ENCODE measurements around the gene THRB.

The THRB gene

GRCh38 chr3:24529210-24529609, 34.6 kb upstream of the THRB start:
- DNase-seq (ENCODE audit: extremely low read depth, low read depth), result no peak
- TF ChIP-seq, protein P1, sequence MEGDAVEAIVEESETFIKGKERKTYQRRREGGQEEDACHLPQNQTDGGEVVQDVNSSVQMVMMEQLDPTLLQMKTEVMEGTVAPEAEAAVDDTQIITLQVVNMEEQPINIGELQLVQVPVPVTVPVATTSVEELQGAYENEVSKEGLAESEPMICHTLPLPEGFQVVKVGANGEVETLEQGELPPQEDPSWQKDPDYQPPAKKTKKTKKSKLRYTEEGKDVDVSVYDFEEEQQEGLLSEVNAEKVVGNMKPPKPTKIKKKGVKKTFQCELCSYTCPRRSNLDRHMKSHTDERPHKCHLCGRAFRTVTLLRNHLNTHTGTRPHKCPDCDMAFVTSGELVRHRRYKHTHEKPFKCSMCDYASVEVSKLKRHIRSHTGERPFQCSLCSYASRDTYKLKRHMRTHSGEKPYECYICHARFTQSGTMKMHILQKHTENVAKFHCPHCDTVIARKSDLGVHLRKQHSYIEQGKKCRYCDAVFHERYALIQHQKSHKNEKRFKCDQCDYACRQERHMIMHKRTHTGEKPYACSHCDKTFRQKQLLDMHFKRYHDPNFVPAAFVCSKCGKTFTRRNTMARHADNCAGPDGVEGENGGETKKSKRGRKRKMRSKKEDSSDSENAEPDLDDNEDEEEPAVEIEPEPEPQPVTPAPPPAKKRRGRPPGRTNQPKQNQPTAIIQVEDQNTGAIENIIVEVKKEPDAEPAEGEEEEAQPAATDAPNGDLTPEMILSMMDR (IDR thresholded peaks at IDR 0.05; ENCODE audit: low read depth, low read length), result no peak

DNA sequence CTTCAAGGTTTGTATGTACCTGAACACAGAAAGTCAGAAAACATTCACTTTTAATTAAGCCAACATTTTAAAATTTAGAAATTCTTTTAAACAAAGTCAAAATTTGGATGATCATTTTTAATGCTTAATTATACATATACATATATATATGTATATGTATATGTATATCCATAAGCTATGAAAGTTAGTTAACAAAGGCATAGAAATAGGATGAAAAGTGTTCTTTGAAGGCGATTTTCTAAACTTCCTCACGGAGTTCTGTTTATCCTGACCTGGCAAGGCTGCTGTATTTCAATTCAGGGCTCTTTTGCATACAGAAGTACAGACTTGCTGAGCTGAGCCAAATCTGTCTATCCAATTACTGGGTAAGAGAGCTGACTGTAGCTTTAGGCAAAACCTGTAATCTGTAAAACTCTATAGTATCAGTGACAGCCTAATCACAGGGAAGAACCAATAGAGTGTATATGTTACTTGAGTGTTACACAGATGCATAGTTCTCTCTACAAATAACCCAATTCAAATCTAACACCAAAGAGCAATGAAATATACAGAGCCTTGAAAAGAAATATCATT, 32.1 kb upstream of the THRB start:
- TF ChIP-seq, protein P1 (IDR thresholded peaks at IDR 0.05; ENCODE audit: low read depth, low read length), result no peak
- no peak for DNase-seq (ENCODE audit: extremely low read depth, low read depth)

DNA sequence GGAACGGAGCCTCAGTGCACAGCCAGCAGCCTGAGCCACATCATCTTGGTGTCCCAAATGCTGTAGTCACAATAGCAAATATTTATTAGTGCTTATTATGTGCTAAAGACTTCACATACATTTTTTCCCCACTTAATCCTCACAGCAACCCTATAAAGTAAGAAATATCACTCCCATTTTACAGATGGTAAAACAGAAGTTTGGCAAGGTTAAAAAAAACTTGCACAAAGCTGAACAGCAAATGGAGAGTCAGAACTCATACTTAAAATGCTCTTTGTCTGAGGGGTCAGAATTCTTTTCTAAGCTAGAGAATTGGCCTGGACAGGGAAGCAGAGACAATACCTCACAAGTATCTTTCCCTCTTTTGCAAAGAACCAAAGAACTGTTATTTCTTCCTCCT, 30.9 kb upstream of the THRB start:
- DNase-seq (ENCODE audit: extremely low read depth, low read depth), result no peak
- TF ChIP-seq, protein P1 (IDR thresholded peaks at IDR 0.05; ENCODE audit: low read depth, low read length), result no peak

GRCh38 chr3:24525022-24525421, 30.4 kb upstream of the THRB start:
- DNase-seq (ENCODE audit: extremely low read depth, low read depth), result no peak
- TF ChIP-seq, protein P1 (IDR thresholded peaks at IDR 0.05; ENCODE audit: low read depth, low read length), result no peak

DNA sequence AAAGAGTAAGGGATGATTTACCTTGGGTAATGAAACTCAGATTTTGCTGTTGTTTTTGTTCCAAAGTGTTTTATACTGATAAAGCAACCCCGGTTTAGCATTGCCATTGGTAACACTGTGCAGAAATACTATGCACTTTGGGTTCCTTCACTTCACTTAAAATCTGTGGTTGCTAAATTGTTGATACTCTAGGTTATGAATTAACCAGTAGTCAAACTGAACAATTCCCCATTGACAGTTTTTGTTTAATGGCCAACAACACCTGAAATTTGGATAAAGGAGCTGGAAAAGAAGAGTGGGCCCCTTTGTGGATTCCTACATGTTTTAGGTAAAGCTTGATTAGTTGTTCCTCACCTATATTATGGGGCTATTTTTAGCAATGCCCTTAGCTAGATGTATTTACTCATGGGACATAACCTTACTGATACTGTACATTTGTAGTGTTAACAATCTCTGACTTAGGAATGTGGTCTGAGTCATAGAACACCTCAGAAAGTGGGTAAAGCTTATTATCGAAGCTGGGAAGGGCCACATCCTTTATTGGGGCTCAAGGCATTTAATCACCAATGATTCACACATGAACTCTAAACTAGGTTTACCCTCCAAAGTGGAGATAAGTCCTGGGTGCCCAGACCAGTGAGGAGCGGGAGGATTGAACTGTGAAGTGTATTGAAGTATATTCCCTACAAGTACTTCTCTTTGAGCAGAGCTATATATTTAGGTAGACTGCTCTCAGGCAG, 29.5 kb upstream of the THRB start:
- TF ChIP-seq, protein P1 (IDR thresholded peaks at IDR 0.05; ENCODE audit: low read depth, low read length), result no peak
- no peak for DNase-seq (ENCODE audit: extremely low read depth, low read depth)

DNA sequence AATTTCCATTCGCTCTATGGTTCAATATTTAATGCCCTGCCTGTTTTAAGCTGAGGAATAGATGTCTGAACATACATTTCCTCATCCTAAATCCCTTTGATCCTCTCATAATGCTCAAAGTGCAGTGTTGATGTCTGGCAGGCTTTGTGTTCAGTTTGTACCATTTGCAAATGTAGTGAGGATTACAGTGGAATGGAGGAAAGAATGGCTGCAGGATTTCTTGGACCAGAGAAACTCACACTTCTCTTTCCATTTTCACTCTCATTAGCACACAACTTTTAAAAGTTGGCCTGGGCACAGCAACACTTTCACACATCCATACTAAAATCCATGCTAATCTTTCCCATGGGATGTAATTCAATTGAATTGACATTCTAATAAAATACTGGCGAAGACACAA, 28.6 kb upstream of the THRB start:
- TF ChIP-seq, protein P1 (IDR thresholded peaks at IDR 0.05; ENCODE audit: low read depth, low read length), result no peak

GRCh38 chr3:24522146-24522579, 27.5 kb upstream of the THRB start:
- TF ChIP-seq, protein P1 (IDR thresholded peaks at IDR 0.05; ENCODE audit: low read depth, low read length), result no peak
- DNase-seq (ENCODE audit: extremely low read depth, low read depth), result no peak

More for the DNA sequence above, 28.6 kb upstream of the THRB start:
- no peak for DNase-seq (ENCODE audit: extremely low read depth, low read depth)
